Panc1 (cell line): Measurements from ENCODE around the gene KRTAP12-2.

ENCODE experiments used
- POLR2AphosphoS5 ChIP-seq: IDR thresholded peaks from 2 replicates; pipeline ENCODE4 v1.6.1; 2012; ENCODE audit warnings: mild to moderate bottlenecking, low read depth, low read length, moderate library complexity
- TCF7L2 ChIP-seq: IDR thresholded peaks from 2 replicates; pipeline ENCODE4 v1.6.1; 2011; ENCODE audit warnings: mild to moderate bottlenecking, low read depth, low read length, inconsistent platforms
- TF ChIP-seq, protein P1 (sequence below): fragments of 450-650 bp; IDR thresholded peaks from 2 replicates; pipeline ENCODE4 v1.5.1; 2017; ENCODE audit warnings: mild to moderate bottlenecking
- TF ChIP-seq, protein P2 (sequence below), 2 experiments: IDR thresholded peaks; 2 replicates each; pipeline ENCODE4 v1.6.1; 2011 to 2012; ENCODE audit warnings: low read depth in 2 of 2, control low read depth in 1 of 2, low read length in 1 of 2, mild to moderate bottlenecking in 1 of 2, moderate library complexity in 1 of 2; ENCODE audit not compliant: insufficient read depth in 1 of 2

DNA sequence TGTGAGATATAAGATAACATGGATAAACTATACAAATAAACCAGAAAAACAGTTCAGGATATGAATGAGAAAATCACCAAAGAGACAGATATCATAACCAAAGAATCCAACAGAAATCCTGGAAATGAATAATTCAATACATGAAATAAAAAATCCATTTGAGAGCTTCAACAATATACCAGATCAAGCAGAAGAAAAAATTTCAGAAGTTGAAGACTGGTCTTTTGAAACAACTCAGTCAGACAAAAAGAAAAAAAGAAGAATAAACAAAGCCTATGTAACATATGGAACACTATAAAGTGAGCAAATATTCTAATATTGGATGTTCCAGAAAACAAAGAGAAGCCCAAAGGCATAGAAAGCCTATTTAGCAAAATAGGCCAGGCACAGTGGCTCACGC is 5.2 kb upstream of the KRTAP12-2 start:
- TF ChIP-seq, protein P1, sequence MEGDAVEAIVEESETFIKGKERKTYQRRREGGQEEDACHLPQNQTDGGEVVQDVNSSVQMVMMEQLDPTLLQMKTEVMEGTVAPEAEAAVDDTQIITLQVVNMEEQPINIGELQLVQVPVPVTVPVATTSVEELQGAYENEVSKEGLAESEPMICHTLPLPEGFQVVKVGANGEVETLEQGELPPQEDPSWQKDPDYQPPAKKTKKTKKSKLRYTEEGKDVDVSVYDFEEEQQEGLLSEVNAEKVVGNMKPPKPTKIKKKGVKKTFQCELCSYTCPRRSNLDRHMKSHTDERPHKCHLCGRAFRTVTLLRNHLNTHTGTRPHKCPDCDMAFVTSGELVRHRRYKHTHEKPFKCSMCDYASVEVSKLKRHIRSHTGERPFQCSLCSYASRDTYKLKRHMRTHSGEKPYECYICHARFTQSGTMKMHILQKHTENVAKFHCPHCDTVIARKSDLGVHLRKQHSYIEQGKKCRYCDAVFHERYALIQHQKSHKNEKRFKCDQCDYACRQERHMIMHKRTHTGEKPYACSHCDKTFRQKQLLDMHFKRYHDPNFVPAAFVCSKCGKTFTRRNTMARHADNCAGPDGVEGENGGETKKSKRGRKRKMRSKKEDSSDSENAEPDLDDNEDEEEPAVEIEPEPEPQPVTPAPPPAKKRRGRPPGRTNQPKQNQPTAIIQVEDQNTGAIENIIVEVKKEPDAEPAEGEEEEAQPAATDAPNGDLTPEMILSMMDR, result no peak
- TF ChIP-seq POLR2AphosphoS5 (no peak), TCF7L2 (no peak)
- TF ChIP-seq, protein P2, sequence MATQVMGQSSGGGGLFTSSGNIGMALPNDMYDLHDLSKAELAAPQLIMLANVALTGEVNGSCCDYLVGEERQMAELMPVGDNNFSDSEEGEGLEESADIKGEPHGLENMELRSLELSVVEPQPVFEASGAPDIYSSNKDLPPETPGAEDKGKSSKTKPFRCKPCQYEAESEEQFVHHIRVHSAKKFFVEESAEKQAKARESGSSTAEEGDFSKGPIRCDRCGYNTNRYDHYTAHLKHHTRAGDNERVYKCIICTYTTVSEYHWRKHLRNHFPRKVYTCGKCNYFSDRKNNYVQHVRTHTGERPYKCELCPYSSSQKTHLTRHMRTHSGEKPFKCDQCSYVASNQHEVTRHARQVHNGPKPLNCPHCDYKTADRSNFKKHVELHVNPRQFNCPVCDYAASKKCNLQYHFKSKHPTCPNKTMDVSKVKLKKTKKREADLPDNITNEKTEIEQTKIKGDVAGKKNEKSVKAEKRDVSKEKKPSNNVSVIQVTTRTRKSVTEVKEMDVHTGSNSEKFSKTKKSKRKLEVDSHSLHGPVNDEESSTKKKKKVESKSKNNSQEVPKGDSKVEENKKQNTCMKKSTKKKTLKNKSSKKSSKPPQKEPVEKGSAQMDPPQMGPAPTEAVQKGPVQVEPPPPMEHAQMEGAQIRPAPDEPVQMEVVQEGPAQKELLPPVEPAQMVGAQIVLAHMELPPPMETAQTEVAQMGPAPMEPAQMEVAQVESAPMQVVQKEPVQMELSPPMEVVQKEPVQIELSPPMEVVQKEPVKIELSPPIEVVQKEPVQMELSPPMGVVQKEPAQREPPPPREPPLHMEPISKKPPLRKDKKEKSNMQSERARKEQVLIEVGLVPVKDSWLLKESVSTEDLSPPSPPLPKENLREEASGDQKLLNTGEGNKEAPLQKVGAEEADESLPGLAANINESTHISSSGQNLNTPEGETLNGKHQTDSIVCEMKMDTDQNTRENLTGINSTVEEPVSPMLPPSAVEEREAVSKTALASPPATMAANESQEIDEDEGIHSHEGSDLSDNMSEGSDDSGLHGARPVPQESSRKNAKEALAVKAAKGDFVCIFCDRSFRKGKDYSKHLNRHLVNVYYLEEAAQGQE (IDR thresholded peaks at IDR 0.05; ENCODE audit: insufficient read depth in 1 of 2, low read depth in 2 of 2, low read length in 1 of 2), result no peak
